GM12878 (cell line): ENCODE measurements around the gene ARL5B. TPM values are rescaled to one million over a fixed set of nuclear protein-coding genes. Genes with fewer than 3 reads are reported as not detected.

Experiments
- ATAC-seq: fragments of 200-7000 bp; cut with Tn5 transposase; 3 replicates; pipeline ENCODE4 v1.9.1; 2020; ENCODE audit warnings: mild to moderate bottlenecking, moderate library complexity
- BruUV-seq: library from RNA; stranded (reverse); fragments of 400-500 nt; replicated peaks from 2 replicates; lab custom pipeline; 2021; lab: Mats Ljungman, UMichigan
- CTCF ChIA-PET: fragments of 300-600 bp; sonication (Branson Sonifier 250); formaldehyde crosslinking; extraction: SDS; loops from one replicate; lab custom pipeline; 2021; ENCODE audit warnings: inconsistent platforms; lab: Yijun Ruan, JAX
- POLR2A ChIA-PET: fragments of 350-600 bp; formaldehyde crosslinking; extraction: SDS; loops from one replicate; lab custom pipeline; 2021; ENCODE audit warnings: inconsistent platforms; lab: Charles Lee
- RAD21 ChIA-PET: fragments of 300-600 bp; sonication (Branson Sonifier 250); formaldehyde crosslinking; loops from one replicate; lab custom pipeline; 2023; ENCODE audit warnings: antibody characterized with exemption; ENCODE audit not compliant: unreplicated experiment; lab: Charles Lee
- SMC1A ChIA-PET: fragments of 300-600 bp; sonication (Branson Sonifier 250); formaldehyde crosslinking; loops from one replicate; lab custom pipeline; 2023; ENCODE audit not compliant: unreplicated experiment, uncharacterized antibody; lab: Charles Lee
- DNase-seq: peaks from one replicate; pipeline ENCODE4 v3.0.0-alpha.2; 2011; ENCODE audit warnings: low read depth, low spot score
- FAIRE-seq: peaks from 3 replicates; lab custom pipeline; 2011; peaks lifted over from hg19 to GRCh38; lab: Jason Lieb, UNC
- H2AFZ ChIP-seq: 2 replicates; pipeline ENCODE4 v1.6.0; 2011; ENCODE audit warnings: low read depth, low read length, control low read depth; ENCODE audit not compliant: control insufficient read depth
- H3K27ac ChIP-seq: 2 replicates; pipeline ENCODE4 v1.5.1; 2011; ENCODE audit warnings: control low read depth; ENCODE audit not compliant: control insufficient read depth, insufficient read depth
- H3K27me3 ChIP-seq, 2 experiments: replicated peaks in 1 of 2; 2 replicates each; pipeline versions ENCODE4 v1.6.0 to v1.6.1; 2011; ENCODE audit warnings: low read length in 1 of 2; ENCODE audit not compliant: control insufficient read depth in 2 of 2, insufficient read depth in 2 of 2
- H3K36me3 ChIP-seq, 2 experiments: 2 replicates each; pipeline ENCODE4 v1.5.1; 2011; ENCODE audit warnings: low read length in 1 of 2; ENCODE audit not compliant: control insufficient read depth in 2 of 2, insufficient read depth in 2 of 2
- H3K4me1 ChIP-seq: 2 replicates; pipeline ENCODE4 v1.6.1; 2011; ENCODE audit warnings: mild to moderate bottlenecking, low read length, moderate library complexity, mixed read lengths; ENCODE audit not compliant: control insufficient read depth, insufficient read depth
- H3K4me2 ChIP-seq: 2 replicates; pipeline ENCODE4 v1.6.0; 2011; ENCODE audit warnings: control low read depth; ENCODE audit not compliant: control insufficient read depth, insufficient read depth
- H3K4me3 ChIP-seq: fragments of 200-600 bp; sonication (generic); 2 replicates; pipeline ENCODE4 v1.5.1; 2016
- H3K79me2 ChIP-seq: 2 replicates; pipeline ENCODE4 v1.6.0; 2011; ENCODE audit warnings: low read length; ENCODE audit not compliant: control insufficient read depth, insufficient read depth
- H3K9ac ChIP-seq: 2 replicates; pipeline ENCODE4 v1.8.0; 2011; ENCODE audit warnings: low read length, control low read depth, mixed read lengths; ENCODE audit not compliant: control insufficient read depth, insufficient read depth
- H3K9me3 ChIP-seq: replicated peaks from 3 replicates; pipeline ENCODE4 v1.5.1; 2011; ENCODE audit warnings: mild to moderate bottlenecking, low read length; ENCODE audit not compliant: control insufficient read depth, insufficient read depth
- H4K20me1 ChIP-seq: 2 replicates; pipeline ENCODE4 v1.6.0; 2011; ENCODE audit not compliant: control insufficient read depth, insufficient read depth
- BCL11A ChIP-seq: IDR thresholded peaks from 2 replicates; pipeline ENCODE4 v1.6.1; 2011; ENCODE audit warnings: low read depth, low read length
- CBX5 ChIP-seq: sonication (generic); IDR thresholded peaks from 2 replicates; pipeline ENCODE4 v1.6.1; 2016; ENCODE audit warnings: low read depth, moderate library complexity, mild to moderate bottlenecking, inconsistent platforms
- CHD4 ChIP-seq: fragments of 200-600 bp; sonication (generic); IDR thresholded peaks from 2 replicates; pipeline ENCODE4 v1.6.1; 2016; ENCODE audit warnings: mild to moderate bottlenecking
- MEF2B ChIP-seq: fragments of 450-650 bp; IDR thresholded peaks from 2 replicates; pipeline ENCODE4 v1.6.1; 2018; ENCODE audit warnings: mild to moderate bottlenecking, moderate library complexity; ENCODE audit not compliant: partially characterized antibody, poor library complexity, severe bottlenecking
- MYB ChIP-seq: fragments of 150-350 bp; IDR thresholded peaks from 2 replicates; pipeline ENCODE4 v1.6.1; 2014; ENCODE audit warnings: mild to moderate bottlenecking, low read depth, low read length, borderline replicate concordance
- NFIC ChIP-seq: IDR thresholded peaks from 2 replicates; pipeline ENCODE4 v1.6.1; 2012; ENCODE audit warnings: low read depth, mild to moderate bottlenecking, inconsistent platforms, low read length, moderate library complexity
- PAX5 ChIP-seq: IDR thresholded peaks from 2 replicates; pipeline ENCODE4 v1.6.1; 2011; ENCODE audit warnings: low read depth, low read length, borderline replicate concordance
- POLR2AphosphoS2 ChIP-seq: IDR thresholded peaks from 2 replicates; pipeline ENCODE4 v1.6.1; 2011; ENCODE audit warnings: low read depth, mild to moderate bottlenecking, low read length, improper control_type of control experiment, moderate library complexity
- RUNX3 ChIP-seq: IDR thresholded peaks from 2 replicates; pipeline ENCODE4 v1.6.1; 2012; ENCODE audit warnings: low read length, inconsistent platforms
- SIX5 ChIP-seq: IDR thresholded peaks from 2 replicates; pipeline ENCODE4 v1.6.1; 2011; ENCODE audit warnings: mild to moderate bottlenecking, low read depth, low read length, moderate library complexity; ENCODE audit not compliant: severe bottlenecking
- SMAD5 ChIP-seq: IDR thresholded peaks from 2 replicates; pipeline ENCODE4 v1.6.1; 2016; ENCODE audit warnings: antibody characterized with exemption, low read depth
- SREBF2 ChIP-seq: IDR thresholded peaks from 2 replicates; pipeline ENCODE4 v1.6.1; 2012; ENCODE audit warnings: mild to moderate bottlenecking, low read length
- TCF3 ChIP-seq: IDR thresholded peaks from 2 replicates; pipeline ENCODE4 v1.6.1; 2012; ENCODE audit warnings: low read depth, mild to moderate bottlenecking, low read length, borderline replicate concordance; ENCODE audit not compliant: insufficient read depth
- ZBTB4 ChIP-seq: fragments of 450-650 bp; formaldehyde crosslinking; IDR thresholded peaks from 2 replicates; pipeline ENCODE4 v1.4.0; 2022; ENCODE audit warnings: mild to moderate bottlenecking, moderate library complexity
- WGBS: methylation state at CpG from one replicate; pipeline ENCODE4 v1.1.6; 2016; ENCODE audit warnings: low lambda C conversion rate; ENCODE audit not compliant: insufficient replicate concordance, insufficient coverage; ENCODE audit errors: missing lambda C conversion rate; 5-methylcytosine and 5-hydroxymethylcytosine counted together
- in situ Hi-C: fragments of 300-500 bp; cut with MboI; formaldehyde crosslinking; loops from 9 replicates; pipeline ENCODE4 v1.14.3; 2018; ENCODE audit warnings: mixed read lengths
- intact Hi-C: fragments of 100-400 bp; cut with micrococcal nuclease; formaldehyde crosslinking; loops from one replicate; pipeline ENCODE4 v1.14.2; 2022; ENCODE audit not compliant: unreplicated experiment
- polyA plus RNA-seq, 11 experiments: library from polyadenylated mRNA; depleted of rRNA in 4 of 11; unstranded in 6 of 11; stranded (reverse) in 5 of 11; fragments of >200 nt; fragmentation: Nextera tagmentation in 4 of 11; fragmentation: Illumina TruSeq in 1 of 11; extraction: Ambion mirVana in 4 of 11; extraction: Trizol in 1 of 11; gene quantifications; 1 replicate in 1 of 11; 2 replicates in 10 of 11; pipeline versions ENCODE4 v1.2.1 to v1.2.3, GENCODE V29; 2011 to 2016; ENCODE audit warnings: inconsistent platforms in 2 of 11, missing spikeins in 2 of 11, low read depth in 1 of 11
- total RNA-seq, 4 experiments: library from RNA; depleted of rRNA in 3 of 4; stranded (reverse); fragments of >200 nt in 3 of 4; fragmentation: Illumina TruSeq in 1 of 4; extraction: Trizol in 1 of 4; gene quantifications; 2 replicates each; pipeline versions ENCODE4 v1.2.1 to v1.2.3, GENCODE V29; 2013 to 2021
- TF ChIP-seq, protein P1 (sequence below): IDR thresholded peaks from 2 replicates; pipeline ENCODE4 v1.6.1; 2012; ENCODE audit warnings: low read length, inconsistent platforms

Gene ARL5B
- total and polyA plus RNA-seq, 10 of the 15 experiments (the other 5 are each of a cell fraction or from before 2014, with no cell fraction given): 2.5 to 20.7 (median 9.1) TPM

DNA sequence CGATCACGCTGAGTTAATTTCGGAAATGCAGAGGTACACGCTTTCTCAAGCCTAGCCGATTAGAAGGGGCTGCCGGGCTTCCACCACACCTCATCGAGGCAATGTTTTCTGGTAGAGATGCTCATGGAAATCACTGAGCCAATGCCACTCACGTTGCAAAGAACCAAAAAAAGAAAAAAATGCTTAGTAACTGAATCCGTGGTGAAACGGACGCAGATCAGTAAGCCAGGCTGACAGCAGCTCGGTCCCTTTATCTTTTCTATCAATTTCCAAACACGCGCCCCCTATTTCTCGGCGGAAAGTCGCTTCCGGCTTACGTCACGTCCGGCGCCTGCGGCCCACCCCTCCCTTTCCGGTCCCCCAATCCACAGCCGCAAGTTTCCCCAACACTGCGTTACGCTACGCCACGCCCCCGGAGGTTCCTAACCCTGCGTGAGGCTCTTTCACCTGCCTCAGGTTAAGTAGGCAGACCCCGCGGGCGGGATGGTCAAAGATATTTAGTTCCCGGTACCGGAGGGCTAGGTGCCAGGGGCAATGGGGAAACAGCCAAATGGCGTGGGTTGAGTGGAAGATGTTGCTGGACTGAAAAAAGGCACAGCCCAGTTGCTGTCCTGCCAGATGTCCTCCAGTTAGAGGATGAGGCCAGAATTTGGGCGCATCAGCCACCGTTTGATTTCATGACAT lies 7.8 kb upstream of the ARL5B start, which contains the start of gene NSUN6 (continued):
- 0 out of 2 replicates have a peak, but pooled peaks have one; percentile 70 for TF ChIP-seq SMAD5
- TF ChIP-seq SIX5: peak; percentile 38
- no peak for TF ChIP-seq CBX5
- 0 out of 2 replicates have a peak, but pooled peaks have one; percentile 11 for TF ChIP-seq TCF3
- TF ChIP-seq POLR2AphosphoS2: peak; percentile 81
- TF ChIP-seq PAX5: 0 out of 2 replicates have a peak, but pooled peaks have one; percentile 41

DNA sequence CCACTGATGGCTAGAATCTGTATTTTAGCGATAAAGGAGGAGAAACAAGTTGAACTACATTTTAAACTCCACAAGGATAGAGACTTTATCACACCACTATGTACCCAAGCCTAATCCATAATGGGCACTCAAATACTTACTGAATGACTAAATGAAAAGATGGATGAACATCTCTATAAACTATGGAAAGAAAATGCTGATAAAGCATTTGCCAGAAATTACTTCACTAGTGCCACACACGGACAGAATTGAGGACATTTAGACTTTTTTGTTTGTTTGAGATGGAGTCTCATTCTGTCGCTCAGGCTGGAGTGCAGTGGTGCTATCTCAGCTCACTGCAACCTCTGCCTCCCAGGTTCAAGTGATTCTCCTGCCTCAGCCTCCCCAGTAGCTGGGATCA lies 6.1 kb upstream of the ARL5B start:
- H3K4me1 ChIP-seq: peaks cover 3% of the 10 kb centered on the region; the same call in 1 of the 2 replicates
- no peak for DNase-seq
- no peak overlapping the region for H3K9ac ChIP-seq
- H4K20me1 ChIP-seq: no peaks in the 10 kb centered on the region
- no peak overlapping the region for H2AFZ ChIP-seq
- H3K36me3 ChIP-seq: no peaks in the 10 kb centered on the region
- WGBS: 83% methylated on average over 3 of the region's 3 CpGs
- no peak overlapping the region for H3K4me2 ChIP-seq
- H3K79me2 ChIP-seq: peaks cover 39% of the 10 kb centered on the region
- CTCF ChIA-PET: no interaction called here
- ATAC-seq: no peak
- intact Hi-C loops (loop anchor here (10.0 kb wide), 1 partner anchor 968 kb away; no protein-coding TSS in a partner anchor), in situ Hi-C loops (loop anchor here (10.0 to 25.0 kb wide), 3 partner anchors 998 to 1841 kb away; partner anchors contain the start of genes RSU1 and TRDMT1)
- no peaks in the 10 kb centered on the region for H3K9me3 ChIP-seq
- no TSS peak for BruUV-seq
- SMC1A ChIA-PET: no interaction called here
- RAD21 ChIA-PET: interaction anchor here (0.6 to 0.7 kb wide), 2 partner anchors 181 to 595 kb away, joined by 3 read pairs; no protein-coding TSS in a partner anchor
- no peak overlapping the region for H3K4me3 ChIP-seq
- no peak overlapping the region for H3K27ac ChIP-seq
- no peaks in the 10 kb centered on the region for H3K27me3 ChIP-seq
- no peak for FAIRE-seq
- POLR2A ChIA-PET: interaction anchor here (1.1 kb wide), 1 partner anchor 9 kb away, joined by 3 read pairs; no protein-coding TSS in a partner anchor
- no peak for TF ChIP-seq RUNX3
- no peak for TF ChIP-seq SREBF2
- no peak for TF ChIP-seq NFIC
- TF ChIP-seq MEF2B: no peak
- no peak for TF ChIP-seq BCL11A
- no peak for TF ChIP-seq CBX5
- TF ChIP-seq, protein P1, sequence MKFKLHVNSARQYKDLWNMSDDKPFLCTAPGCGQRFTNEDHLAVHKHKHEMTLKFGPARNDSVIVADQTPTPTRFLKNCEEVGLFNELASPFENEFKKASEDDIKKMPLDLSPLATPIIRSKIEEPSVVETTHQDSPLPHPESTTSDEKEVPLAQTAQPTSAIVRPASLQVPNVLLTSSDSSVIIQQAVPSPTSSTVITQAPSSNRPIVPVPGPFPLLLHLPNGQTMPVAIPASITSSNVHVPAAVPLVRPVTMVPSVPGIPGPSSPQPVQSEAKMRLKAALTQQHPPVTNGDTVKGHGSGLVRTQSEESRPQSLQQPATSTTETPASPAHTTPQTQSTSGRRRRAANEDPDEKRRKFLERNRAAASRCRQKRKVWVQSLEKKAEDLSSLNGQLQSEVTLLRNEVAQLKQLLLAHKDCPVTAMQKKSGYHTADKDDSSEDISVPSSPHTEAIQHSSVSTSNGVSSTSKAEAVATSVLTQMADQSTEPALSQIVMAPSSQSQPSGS: no peak
- TF ChIP-seq ZBTB4 (CRISPR knock-in tag): no peak
- TF ChIP-seq CHD4: no peak
- no peak for TF ChIP-seq MYB
